ENCODE results near the gene RAP1GAP. TPM values are rescaled to one million over a fixed set of nuclear protein-coding genes. Genes with fewer than 3 reads are reported as not detected.

RAP1GAP gene
- polyA plus RNA-seq, 3 donors = 0.04 TPM; not detected in 2

- Histone ChIP-seq H3K4me2 (replicated peaks; ENCODE audit: extremely low read depth, low read length, poor library complexity, severe bottlenecking) (no peak overlapping the region), H3K79me2 (ENCODE audit: insufficient read depth, low read length) (no peaks in the 10 kb centered on the region), H4K20me1 (ENCODE audit: insufficient read depth, low read length) (no peaks in the 10 kb centered on the region), H2AFZ (ENCODE audit: insufficient read depth, low read depth, low read length, poor library complexity, severe bottlenecking) (no peak overlapping the region), H3K36me3 (replicated peaks in 1 of 2; ENCODE audit: control insufficient read depth in 1 of 2, insufficient read depth in 2 of 2, low read length in 2 of 2) (no peaks in the 10 kb centered on the region), H3K4me1 (ENCODE audit: control insufficient read depth in 1 of 2, insufficient read depth in 2 of 2, low read length in 2 of 2) (no peaks in the 10 kb centered on the region), H3K9me3 (replicated peaks in 1 of 2; ENCODE audit: control insufficient read depth in 1 of 2, insufficient read depth in 1 of 2, low read length in 2 of 2) (no peaks in the 10 kb centered on the region), H3K27ac (ENCODE audit: low read depth in 1 of 2, low read length in 2 of 2) (no peak overlapping the region), H3K4me3 (replicated peaks in 1 of 3; ENCODE audit: low read depth in 2 of 3, low read length in 3 of 3) (no peak overlapping the region), H3K27me3 (ENCODE audit: control insufficient read depth in 2 of 2, insufficient read depth in 2 of 2, low read length in 2 of 2) (peaks cover 0 to 2% of the 10 kb centered on the region in 2 donors), H3K9ac (ENCODE audit: insufficient read depth, low read length, poor library complexity, severe bottlenecking) (no peak overlapping the region)
- Mint-ChIP-seq H3K27ac (no peak overlapping the region), H3K4me1 (peaks cover 3% of the 10 kb centered on the region), H3K9me3 (no peaks in the 10 kb centered on the region), H3K27me3 (ENCODE audit: low read depth in 3 of 3) (peaks cover 7 to 20% (median 12%) of the 10 kb centered on the region in 3 donors), H3K4me3 (no peak overlapping the region), H3K36me3 (no peaks in the 10 kb centered on the region)
- DNase-seq = no peak
- WGBS (ENCODE audit: insufficient coverage) = 74% methylated on average over 8 of the region's 11 CpGs
- intact Hi-C loops (cut with micrococcal nuclease) = no loop called here
- TF ChIP-seq CTCF (IDR thresholded peaks at IDR 0.05) = no peak
These were observed 74.7 kb downstream of the RAP1GAP start for GRCh38 chr1:21594501-21594900.

GRCh38 chr1:21593231-21593630 lies 75.9 kb downstream of the RAP1GAP start:
- H3K4me1 ChIP-seq (ENCODE audit: control insufficient read depth in 1 of 2, insufficient read depth in 2 of 2, low read length in 2 of 2) = no peaks in the 10 kb centered on the region
- Mint-ChIP-seq H3K9me3 (no peaks in the 10 kb centered on the region), H3K27ac (no peak overlapping the region), H3K4me3 (no peak overlapping the region), H3K36me3 (no peaks in the 10 kb centered on the region), H3K4me1 (peaks cover 3% of the 10 kb centered on the region), H3K27me3 (ENCODE audit: low read depth in 3 of 3) (peaks cover 7 to 26% (median 17%) of the 10 kb centered on the region in 3 donors)
- no peak overlapping the region for H3K4me2 ChIP-seq (replicated peaks; ENCODE audit: extremely low read depth, low read length, poor library complexity, severe bottlenecking)
- no peak for DNase-seq
- no peaks in the 10 kb centered on the region for H3K36me3 ChIP-seq (replicated peaks in 1 of 2; ENCODE audit: control insufficient read depth in 1 of 2, insufficient read depth in 2 of 2, low read length in 2 of 2)
- H3K9ac ChIP-seq (ENCODE audit: insufficient read depth, low read length, poor library complexity, severe bottlenecking) = no peak overlapping the region
- no peak overlapping the region for H3K27ac ChIP-seq (ENCODE audit: low read depth in 1 of 2, low read length in 2 of 2)
- no peaks in the 10 kb centered on the region for H3K79me2 ChIP-seq (ENCODE audit: insufficient read depth, low read length)
- no peak for TF ChIP-seq CTCF (IDR thresholded peaks at IDR 0.05)
- H3K9me3 ChIP-seq (replicated peaks in 1 of 2; ENCODE audit: control insufficient read depth in 1 of 2, insufficient read depth in 1 of 2, low read length in 2 of 2) = no peaks in the 10 kb centered on the region
- no peaks in the 10 kb centered on the region for H4K20me1 ChIP-seq (ENCODE audit: insufficient read depth, low read length)
- 95% methylated on average over 8 of the region's 8 CpGs for WGBS (ENCODE audit: insufficient coverage)
- H3K4me3 ChIP-seq (replicated peaks in 1 of 3; ENCODE audit: low read depth in 2 of 3, low read length in 3 of 3) = no peak overlapping the region
- no peak overlapping the region for H2AFZ ChIP-seq (ENCODE audit: insufficient read depth, low read depth, low read length, poor library complexity, severe bottlenecking)
- intact Hi-C loops (cut with micrococcal nuclease) = no loop called here
- H3K27me3 ChIP-seq (ENCODE audit: control insufficient read depth in 2 of 2, insufficient read depth in 2 of 2, low read length in 2 of 2) = peaks cover 0 to 2% of the 10 kb centered on the region in 2 donors
